Central memory CD8-positive, alpha-beta T cell (primary cell): ENCODE results near the gene COASY.

ENCODE experiments used
- ATAC-seq: fragments of 150-1000 bp; cut with Tn5 transposase; replicated peaks from 2 replicates; pipeline ENCODE4 v1.10.0; 2022; ENCODE audit warnings: mild to moderate bottlenecking, moderate FRiP score, moderate number of reproducible peaks; ENCODE audit not compliant: poor library complexity, severe bottlenecking; ENCODE audit errors: extremely low read depth
- DNase-seq, 2 donors: peaks; one replicate each; pipeline ENCODE4 v3.0.0; 2021; ENCODE audit warnings: low spot score in 2 of 2
- H3K27ac Mint-ChIP-seq: one replicate; pipeline ENCODE4 v1.8.0; 2022; ENCODE audit warnings: low read depth, mild to moderate bottlenecking, moderate library complexity, mixed read lengths
- H3K27me3 Mint-ChIP-seq: one replicate; pipeline ENCODE4 v1.8.0; 2022; ENCODE audit warnings: mixed read lengths
- H3K36me3 Mint-ChIP-seq: one replicate; pipeline ENCODE4 v1.8.0; 2022; ENCODE audit warnings: mild to moderate bottlenecking, moderate library complexity, mixed read lengths; ENCODE audit not compliant: insufficient read depth
- H3K4me1 Mint-ChIP-seq: one replicate; pipeline ENCODE4 v1.8.0; 2022; ENCODE audit warnings: mixed read lengths
- H3K4me3 Mint-ChIP-seq: one replicate; pipeline ENCODE4 v1.8.0; 2022; ENCODE audit warnings: mild to moderate bottlenecking, moderate library complexity, mixed read lengths
- H3K9me3 Mint-ChIP-seq: one replicate; pipeline ENCODE4 v1.8.0; 2022; ENCODE audit warnings: mixed read lengths

COASY gene

GRCh38 chr17:42521666-42522262 lies 40.2 kb upstream of the COASY start:
- ATAC-seq: no peak
- H3K27me3 Mint-ChIP-seq: no peaks in the 10 kb centered on the region
- no peaks in the 10 kb centered on the region for H3K36me3 Mint-ChIP-seq

DNA sequence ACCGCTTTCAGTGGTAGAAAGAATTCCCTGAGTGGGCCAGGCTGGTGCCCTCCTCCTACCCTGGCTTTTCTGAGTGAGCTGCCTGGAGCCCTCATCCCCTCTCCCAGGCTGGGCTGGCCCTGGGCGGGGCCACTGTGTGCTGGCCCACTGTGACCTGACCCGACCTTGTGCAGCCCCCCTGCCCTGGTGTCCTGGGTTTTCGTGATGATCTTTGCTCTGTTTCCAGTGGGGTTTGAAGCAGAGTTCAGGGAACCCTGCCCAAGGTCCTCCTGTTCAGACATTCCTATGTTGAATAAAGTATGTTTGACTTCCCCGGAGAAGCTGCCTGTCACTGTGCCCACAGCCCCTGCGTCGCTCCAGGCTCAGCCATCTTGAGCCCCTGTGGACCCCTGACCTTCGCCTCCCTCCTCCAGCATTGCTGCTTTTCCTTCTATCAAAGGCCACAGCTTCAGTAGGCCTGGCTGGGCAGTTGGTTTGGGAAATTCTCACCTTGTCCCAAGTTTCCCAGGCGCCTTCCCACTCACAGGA lies 39.6 kb upstream of the COASY start:
- no peak for ATAC-seq
- Mint-ChIP-seq H3K27me3 (no peaks in the 10 kb centered on the region), H3K27ac (no peak overlapping the region), H3K4me3 (no peak overlapping the region), H3K9me3 (no peaks in the 10 kb centered on the region), H3K4me1 (peaks cover 17% of the 10 kb centered on the region), H3K36me3 (peaks cover under 1% of the 10 kb centered on the region)
- no peak for DNase-seq

More at GRCh38 chr17:42521666-42522262, 40.2 kb upstream of the COASY start:
- Mint-ChIP-seq H3K9me3 (no peaks in the 10 kb centered on the region), H3K4me1 (peaks cover 15% of the 10 kb centered on the region), H3K27ac (no peak overlapping the region), H3K4me3 (no peak overlapping the region)
- no peak for DNase-seq

- H3K4me1 Mint-ChIP-seq: peaks cover 14% of the 10 kb centered on the region
- H3K36me3 Mint-ChIP-seq: peaks cover 2% of the 10 kb centered on the region
- no peak overlapping the region for H3K4me3 Mint-ChIP-seq
- H3K27me3 Mint-ChIP-seq: no peaks in the 10 kb centered on the region
- ATAC-seq (no peak), DNase-seq (no peak)
- no peaks in the 10 kb centered on the region for H3K9me3 Mint-ChIP-seq
- no peak overlapping the region for H3K27ac Mint-ChIP-seq
Observed at GRCh38 chr17:42522798-42523278, 39.1 kb upstream of the COASY start.

DNA sequence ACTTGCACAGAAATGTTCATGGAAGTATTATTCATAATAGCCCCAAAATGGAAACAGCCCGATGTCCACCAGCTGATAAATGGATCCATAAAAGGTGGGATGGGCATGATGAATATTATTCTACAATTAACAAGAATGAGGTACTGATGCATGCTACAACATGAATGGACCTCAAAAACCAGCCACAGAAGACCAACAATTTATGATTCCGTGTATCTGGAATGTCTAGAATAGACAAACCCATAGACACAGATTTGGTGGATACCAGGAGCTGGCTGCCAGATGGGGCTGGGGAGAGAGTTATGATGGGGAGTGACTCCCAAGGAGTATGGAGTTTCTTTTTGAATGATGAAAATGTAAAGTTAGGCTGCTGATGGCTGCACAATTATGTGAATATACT lies 36.7 kb upstream of the COASY start:
- Mint-ChIP-seq H3K27ac (no peak overlapping the region), H3K27me3 (no peaks in the 10 kb centered on the region), H3K4me3 (no peak overlapping the region), H3K9me3 (no peaks in the 10 kb centered on the region), H3K4me1 (peaks cover 24% of the 10 kb centered on the region), H3K36me3 (peaks cover 2% of the 10 kb centered on the region)
- DNase-seq: no peak
- no peak for ATAC-seq

GRCh38 chr17:42526031-42526444 lies 35.9 kb upstream of the COASY start:
- peaks cover 32% of the 10 kb centered on the region for H3K4me1 Mint-ChIP-seq
- peaks cover 7% of the 10 kb centered on the region for H3K36me3 Mint-ChIP-seq
- no peaks in the 10 kb centered on the region for H3K27me3 Mint-ChIP-seq
- no peak overlapping the region for H3K4me3 Mint-ChIP-seq
- H3K9me3 Mint-ChIP-seq: no peaks in the 10 kb centered on the region
- no peak overlapping the region for H3K27ac Mint-ChIP-seq
- no peak for DNase-seq
- no peak for ATAC-seq

- ATAC-seq: no peak
- no peak for DNase-seq
- Mint-ChIP-seq H3K27me3 (no peaks in the 10 kb centered on the region), H3K4me3 (no peak overlapping the region), H3K36me3 (peaks cover 10% of the 10 kb centered on the region), H3K27ac (no peak overlapping the region), H3K4me1 (peaks cover 41% of the 10 kb centered on the region), H3K9me3 (no peaks in the 10 kb centered on the region)
Observed at GRCh38 chr17:42527932-42528331, 34.0 kb upstream of the COASY start.

DNA sequence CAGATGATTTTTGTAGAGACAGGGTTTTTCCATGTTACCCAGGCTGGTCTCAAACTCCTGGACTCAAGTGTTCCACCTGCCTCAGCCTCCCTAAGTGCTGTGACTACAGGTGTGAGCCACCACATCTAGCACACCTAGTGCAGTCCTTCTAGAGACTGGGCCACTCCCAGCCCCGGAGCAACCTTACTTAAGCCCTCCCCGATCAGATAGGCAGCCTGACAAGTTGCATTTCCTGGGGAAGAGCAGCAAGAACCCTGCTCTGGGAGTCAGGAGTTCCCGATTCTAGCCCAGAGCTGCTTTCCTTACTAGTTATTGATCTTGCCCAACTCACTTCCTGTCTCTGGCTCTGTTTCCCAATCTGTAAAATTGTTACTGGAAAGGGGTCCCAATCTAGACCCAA lies 32.9 kb upstream of the COASY start:
- Mint-ChIP-seq H3K27ac (no peak overlapping the region), H3K36me3 (peaks cover 10% of the 10 kb centered on the region), H3K4me1 (peaks cover 44% of the 10 kb centered on the region), H3K27me3 (no peaks in the 10 kb centered on the region), H3K9me3 (no peaks in the 10 kb centered on the region), H3K4me3 (no peak overlapping the region)
- ATAC-seq: no peak
- DNase-seq: no peak

DNA sequence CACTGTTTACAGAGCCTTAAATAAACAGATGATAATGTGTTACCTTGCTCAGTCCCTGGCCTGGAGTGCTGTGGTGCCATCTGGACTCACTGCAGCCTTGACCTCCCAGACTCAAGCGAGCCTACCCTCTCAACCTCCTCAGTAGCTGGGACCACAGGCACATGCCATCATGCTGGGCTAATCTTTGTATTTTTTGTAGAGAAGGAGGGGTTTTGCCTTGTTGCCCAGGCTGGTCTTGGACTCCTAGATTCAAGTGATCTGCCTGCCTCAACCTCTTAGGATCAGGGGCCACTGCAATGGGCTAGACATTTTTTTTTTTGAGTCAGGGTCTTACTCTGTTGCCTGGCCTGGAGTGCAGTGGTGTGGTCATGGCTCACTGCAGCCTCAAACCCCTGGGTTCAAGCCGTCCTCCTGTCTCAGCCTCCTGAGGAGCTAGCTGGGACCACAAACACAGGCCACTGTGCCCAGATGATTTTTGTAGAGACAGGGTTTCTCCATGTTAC lies 30.9 kb upstream of the COASY start:
- no peaks in the 10 kb centered on the region for H3K27me3 Mint-ChIP-seq
- ATAC-seq (no peak), DNase-seq (no peak)
- H3K4me3 Mint-ChIP-seq: peak overlapping the region; percentile 82
- no peak overlapping the region for H3K27ac Mint-ChIP-seq
- H3K36me3 Mint-ChIP-seq: peaks cover 10% of the 10 kb centered on the region
- H3K4me1 Mint-ChIP-seq: peaks cover 46% of the 10 kb centered on the region
- H3K9me3 Mint-ChIP-seq: no peaks in the 10 kb centered on the region

GRCh38 chr17:42531455-42532354 lies 30.2 kb upstream of the COASY start:
- H3K27ac Mint-ChIP-seq: no peak overlapping the region
- peak overlapping the region; percentile 82 for H3K4me3 Mint-ChIP-seq
- ATAC-seq (peak; percentile 33), DNase-seq (no peak)
- H3K36me3 Mint-ChIP-seq: peaks cover 10% of the 10 kb centered on the region
- no peaks in the 10 kb centered on the region for H3K9me3 Mint-ChIP-seq
- H3K4me1 Mint-ChIP-seq: peaks cover 48% of the 10 kb centered on the region
- no peaks in the 10 kb centered on the region for H3K27me3 Mint-ChIP-seq

DNA sequence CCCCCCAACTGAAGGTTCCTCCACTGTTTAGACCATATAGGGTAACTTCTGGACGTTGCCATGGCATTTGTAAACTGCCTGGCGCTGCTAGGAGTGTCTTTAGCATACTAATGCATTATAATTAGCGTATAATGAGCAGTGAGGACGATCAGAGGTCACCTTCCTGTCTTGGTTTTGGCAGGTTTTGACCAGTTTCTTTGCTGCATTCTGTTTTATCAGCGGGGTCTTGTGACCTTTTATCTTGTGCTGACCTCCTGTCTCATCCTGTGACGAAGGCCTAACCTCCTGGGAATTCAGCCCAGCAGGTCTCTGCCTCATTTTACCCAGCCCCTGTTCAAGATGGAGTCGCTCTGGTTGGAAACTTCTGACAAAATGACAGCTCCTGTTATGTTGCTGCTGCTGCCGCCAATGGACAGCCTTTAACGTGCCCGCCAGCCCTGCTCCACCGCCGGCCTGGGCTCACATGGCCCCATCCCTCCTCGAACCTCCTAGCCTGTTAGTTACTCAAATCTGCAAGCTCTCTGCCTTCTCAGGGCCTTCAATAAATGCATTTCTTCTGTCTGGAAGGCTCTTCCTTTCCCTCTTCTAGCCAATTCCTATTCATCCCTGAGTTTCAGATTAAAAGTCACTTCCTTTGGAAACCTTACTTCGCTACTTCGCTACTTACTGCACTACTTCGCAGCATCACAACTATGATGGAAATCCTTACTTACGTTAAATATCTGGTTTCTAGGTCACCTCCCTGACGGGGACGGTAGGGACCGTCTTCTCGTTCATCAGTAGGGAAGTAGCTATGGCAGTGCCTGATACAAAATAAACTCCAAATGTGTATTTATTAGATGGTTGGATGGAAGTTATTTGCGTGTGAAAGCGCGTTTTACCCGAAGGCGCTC lies 26.5 kb upstream of the COASY start:
- no peaks in the 10 kb centered on the region for H3K27me3 Mint-ChIP-seq

DNA sequence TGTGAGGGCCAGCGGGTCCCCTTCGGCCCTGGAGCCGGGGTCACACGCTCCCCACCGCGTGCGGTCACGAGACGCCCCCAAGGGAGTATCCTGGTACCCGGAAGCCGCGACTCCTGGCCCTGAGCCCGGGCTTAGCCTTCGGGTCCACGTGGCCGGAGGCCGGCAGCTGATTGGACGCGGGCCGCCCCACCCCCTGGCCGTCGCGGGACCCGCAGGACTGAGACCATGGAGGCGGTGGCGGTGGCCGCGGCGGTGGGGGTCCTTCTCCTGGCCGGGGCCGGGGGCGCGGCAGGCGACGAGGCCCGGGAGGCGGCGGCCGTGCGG lies 25.9 kb upstream of the COASY start, which contains the start of gene NAGLU:
TSS of gene NAGLU (plus strand) at position 194 of the 324 bp plus-strand sequence. CDS start at position 226, 32 bp downstream.
- H3K4me1 Mint-ChIP-seq: peaks cover 44% of the 10 kb centered on the region
- H3K27me3 Mint-ChIP-seq: no peaks in the 10 kb centered on the region
- H3K4me3 Mint-ChIP-seq: peak within 1 kb of the TSS; percentile 70
- peaks cover 5% of the 10 kb centered on the region for H3K36me3 Mint-ChIP-seq
- no peaks in the 10 kb centered on the region for H3K9me3 Mint-ChIP-seq
- ATAC-seq: peak; percentile 66
- DNase-seq: peak; percentile 44 to 58
- no peak within 1 kb of the TSS for H3K27ac Mint-ChIP-seq

More for the DNA sequence above, 26.5 kb upstream of the COASY start:
- peak; percentile 17 for ATAC-seq
- peak overlapping the region; percentile 70 for H3K4me3 Mint-ChIP-seq
- no peak for DNase-seq
- peaks cover 8% of the 10 kb centered on the region for H3K36me3 Mint-ChIP-seq
- H3K9me3 Mint-ChIP-seq: no peaks in the 10 kb centered on the region
- peaks cover 44% of the 10 kb centered on the region for H3K4me1 Mint-ChIP-seq
- no peak overlapping the region for H3K27ac Mint-ChIP-seq
